HepG2 (cell line): ENCODE data around the gene XPNPEP1. TPM values are rescaled to one million over a fixed set of nuclear protein-coding genes. Genes with fewer than 3 reads are reported as not detected.
A peak's percentile ranks its signal among the peaks of the same experiment; 100 is the strongest.

Experiments used
- ATAC-seq: fragments of 200-7000 bp; cut with Tn5 transposase; 3 replicates; pipeline ENCODE4 v1.9.1; 2020; ENCODE audit warnings: mild to moderate bottlenecking, moderate library complexity
- BruUV-seq: library from RNA; stranded (reverse); fragments of 400-500 nt; replicated peaks from 2 replicates; lab custom pipeline; 2021; lab: Mats Ljungman, UMichigan
- CTCF ChIA-PET: fragments of 300-600 bp; formaldehyde crosslinking; extraction: SDS; loops from one replicate; lab custom pipeline; 2021; ENCODE audit warnings: low total read pairs, inconsistent platforms, low intra/inter-chr PET ratio; lab: Yijun Ruan, JAX
- POLR2A ChIA-PET: fragments of 350-600 bp; sonication (Branson Sonifier 250); formaldehyde crosslinking; loops from one replicate; lab custom pipeline; 2020; ENCODE audit warnings: antibody characterized with exemption, inconsistent platforms; lab: Yijun Ruan, JAX
- DNase-seq: peaks from one replicate; pipeline ENCODE4 v3.0.0-alpha.2; 2015; ENCODE audit warnings: low spot score
- FAIRE-seq: peaks from 3 replicates; lab custom pipeline; 2011; peaks lifted over from hg19 to GRCh38; lab: Jason Lieb, UNC
- H2AFZ ChIP-seq: one replicate; pipeline ENCODE4 v1.6.1; 2011; ENCODE audit warnings: low read length, inconsistent platforms
- H3K27ac ChIP-seq: fragments of 300-600 bp; 3 replicates; pipeline ENCODE4 v1.8.0; 2011; ENCODE audit warnings: mixed run types, mild to moderate bottlenecking, mixed read lengths, low read length, inconsistent platforms; ENCODE audit not compliant: insufficient read depth; ENCODE audit errors: extremely low read length
- H3K27me3 ChIP-seq, 2 experiments: fragments of 200-600 bp in 1 of 2; 2 replicates in 1 of 2; 3 replicates in 1 of 2; pipeline versions ENCODE4 v1.6.0 to v1.8.0; 2011; ENCODE audit warnings: low read length in 2 of 2, mild to moderate bottlenecking in 2 of 2, moderate library complexity in 2 of 2, inconsistent platforms in 1 of 2; ENCODE audit not compliant: insufficient read depth in 2 of 2, control insufficient read depth in 1 of 2
- H3K36me3 ChIP-seq, 2 experiments: fragments of 200-600 bp in 1 of 2; replicated peaks in 1 of 2; 2 replicates in 1 of 2; 3 replicates in 1 of 2; pipeline versions ENCODE4 v1.5.1 to v1.8.0; 2011; ENCODE audit warnings: low read length in 2 of 2, inconsistent platforms in 1 of 2; ENCODE audit not compliant: insufficient read depth in 2 of 2, control insufficient read depth in 1 of 2
- H3K4me1 ChIP-seq: 2 replicates; pipeline ENCODE4 v1.5.1; 2012; ENCODE audit warnings: low read length, inconsistent platforms; ENCODE audit not compliant: insufficient read depth
- H3K4me2 ChIP-seq: 2 replicates; pipeline ENCODE4 v1.6.0; 2011; ENCODE audit warnings: low read depth, low read length, inconsistent platforms
- H3K4me3 ChIP-seq, 3 experiments: fragments of 200-600 bp in 1 of 3; sonication (generic), shearing (Covaris generic) in 1 of 3; replicated peaks in 1 of 3; 2 replicates each; pipeline ENCODE4 v1.5.1; 2011 to 2016; ENCODE audit warnings: low read length in 3 of 3, inconsistent platforms in 2 of 3, low read depth in 2 of 3, mild to moderate bottlenecking in 2 of 3, control low read depth in 1 of 3, mixed read lengths in 1 of 3; ENCODE audit not compliant: insufficient read depth in 1 of 3
- H3K79me2 ChIP-seq: one replicate; pipeline ENCODE4 v1.6.1; 2011; ENCODE audit warnings: low read length, inconsistent platforms; ENCODE audit not compliant: insufficient read depth
- H3K9ac ChIP-seq: 2 replicates; pipeline ENCODE4 v1.6.0; 2011; ENCODE audit warnings: mild to moderate bottlenecking, low read depth, low read length, inconsistent platforms; ENCODE audit not compliant: insufficient read depth
- H3K9me3 ChIP-seq: 2 replicates; pipeline ENCODE4 v1.5.1; 2012; ENCODE audit warnings: mild to moderate bottlenecking, low read length
- H4K20me1 ChIP-seq: 2 replicates; pipeline ENCODE4 v1.6.0; 2011; ENCODE audit warnings: inconsistent platforms, mild to moderate bottlenecking, low read length, moderate library complexity; ENCODE audit not compliant: insufficient read depth
- CBX2 ChIP-seq, 2 experiments: fragments of 200-600 bp in 1 of 2; sonication (generic); formaldehyde crosslinking in 1 of 2; IDR thresholded peaks; 2 replicates each; pipeline versions ENCODE4 v1.7.0 to v1.8.1; 2018 to 2022; ENCODE audit warnings: low read depth in 2 of 2, low read length in 1 of 2, mild to moderate bottlenecking in 1 of 2, missing genetic modification reagents in 1 of 2
- POLR2G ChIP-seq: fragments of 200-400 bp; formaldehyde crosslinking; IDR thresholded peaks from 2 replicates; pipeline ENCODE4 v1.6.1; 2018; ENCODE audit warnings: mild to moderate bottlenecking, low read depth, low read length, moderate library complexity
- TBX2 ChIP-seq: sonication (generic); formaldehyde crosslinking; IDR thresholded peaks from 2 replicates; pipeline ENCODE4 v1.5.0; 2020; ENCODE audit warnings: missing genetic modification reagents, mild to moderate bottlenecking, borderline replicate concordance
- ZMYM2 ChIP-seq: sonication (generic); formaldehyde crosslinking; IDR thresholded peaks from 2 replicates; pipeline ENCODE4 v1.8.0; 2022; ENCODE audit warnings: mild to moderate bottlenecking, missing genetic modification reagents
- ZNF430 ChIP-seq: sonication (generic); formaldehyde crosslinking; IDR thresholded peaks from 2 replicates; pipeline ENCODE4 v1.9.0; 2021; ENCODE audit warnings: mild to moderate bottlenecking, missing genetic modification reagents
- ZNF441 ChIP-seq: sonication (generic); formaldehyde crosslinking; IDR thresholded peaks from 2 replicates; pipeline ENCODE4 v1.7.0; 2021; ENCODE audit warnings: missing genetic modification reagents, borderline replicate concordance
- ZNF556 ChIP-seq: sonication (generic); formaldehyde crosslinking; IDR thresholded peaks from 2 replicates; pipeline ENCODE4 v1.4.0; 2020; ENCODE audit warnings: mild to moderate bottlenecking, missing genetic modification reagents, borderline replicate concordance
- ZNF766 ChIP-seq: sonication (generic); formaldehyde crosslinking; IDR thresholded peaks from 2 replicates; pipeline ENCODE4 v1.5.0; 2020; ENCODE audit warnings: missing genetic modification reagents, borderline replicate concordance
- WGBS: methylation state at CpG from one replicate; pipeline ENCODE4 v1.1.6; 2017; ENCODE audit warnings: low lambda C conversion rate; 5-methylcytosine and 5-hydroxymethylcytosine counted together
- in situ Hi-C: cut with HindIII; loops from 2 replicates; pipeline ENCODE4 v1.10.0; 2017; ENCODE audit warnings: low pct_unique_long_range_greater_than_20kb; ENCODE audit not compliant: extremely low pct_ligation_motif_present
- intact Hi-C: fragments of 100-400 bp; cut with micrococcal nuclease; formaldehyde crosslinking; loops from one replicate; pipeline ENCODE4 v1.10.0; 2022; ENCODE audit not compliant: unreplicated experiment
- polyA plus RNA-seq, 8 experiments: library from polyadenylated mRNA; depleted of rRNA in 3 of 8; stranded (reverse) in 7 of 8; unstranded in 1 of 8; fragments of >200 nt; fragmentation: Illumina TruSeq in 4 of 8; extraction: Trizol in 4 of 8; gene quantifications; 2 replicates each; pipeline versions ENCODE4 v1.2.1 to v1.2.3, GENCODE V29; 2011 to 2016; ENCODE audit warnings: low read depth in 4 of 8, missing spikeins in 1 of 8, mixed read lengths in 1 of 8; ENCODE audit not compliant: insufficient read depth in 1 of 8
- total RNA-seq, 5 experiments: library from RNA; depleted of rRNA; stranded (reverse); fragments of >200 nt; fragmentation: Illumina TruSeq; extraction: Trizol; gene quantifications; 2 replicates each; pipeline ENCODE4 v1.2.3, GENCODE V29; 2016; ENCODE audit warnings: low read depth in 1 of 5
- TF ChIP-seq, protein P1 (sequence below), 2 experiments: sonication (generic) in 1 of 2; formaldehyde crosslinking in 1 of 2; IDR thresholded peaks; 2 replicates each; pipeline versions ENCODE4 v1.4.0 to v1.6.1; 2018 to 2020; ENCODE audit warnings: missing genetic modification reagents in 2 of 2, borderline replicate concordance in 1 of 2, low read depth in 1 of 2, mild to moderate bottlenecking in 1 of 2, missing biosample characterization in 1 of 2
- TF ChIP-seq, protein P2 (sequence below): IDR thresholded peaks from 2 replicates; pipeline ENCODE4 v1.6.1; 2012; ENCODE audit warnings: inconsistent platforms

The XPNPEP1 gene
- total and polyA plus RNA-seq, 2 of the 13 experiments (the other 11 are each of a cell fraction or from before 2014, with no cell fraction given), result 30.3 to 55.5 TPM

DNA sequence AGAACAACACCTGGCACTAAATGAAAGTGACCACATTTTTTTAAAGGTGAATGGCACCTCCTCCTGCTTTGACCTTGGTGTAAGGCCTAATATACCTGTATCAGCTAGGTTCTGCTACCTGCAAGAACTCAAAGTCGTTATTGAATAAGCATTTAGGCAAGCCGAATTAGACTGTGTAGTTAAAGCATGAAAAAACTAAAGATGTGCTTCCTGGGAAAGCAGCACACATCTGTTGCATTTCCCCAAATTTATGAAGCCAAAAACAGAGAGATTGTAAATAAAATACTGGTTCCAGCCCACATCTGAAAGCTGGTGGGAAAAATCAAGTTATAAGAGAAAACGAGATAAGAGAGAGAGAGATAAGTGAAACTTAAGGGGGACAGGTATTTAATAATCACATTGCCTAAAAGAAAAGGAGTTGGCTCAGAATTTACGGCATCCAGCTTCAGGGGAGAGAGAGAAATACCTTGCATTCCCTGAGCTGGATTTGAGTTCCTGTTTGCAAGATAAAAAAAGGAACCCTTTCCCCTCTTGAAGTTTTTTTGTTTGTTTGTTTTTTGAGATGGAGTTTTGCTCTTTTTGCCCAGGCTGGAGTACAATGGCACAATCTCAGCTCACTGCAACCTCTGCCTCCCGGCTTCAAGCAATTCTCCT lies 1.8 kb upstream of the XPNPEP1 start:
- intact Hi-C loops, result no loop called here
- ChIA-PET POLR2A (no interaction called here), CTCF (no interaction called here)
- no peaks in the 10 kb centered on the region for H3K9me3 ChIP-seq
- H3K4me3 ChIP-seq, result no peak overlapping the region
- BruUV-seq, result no TSS peak
- no peak for DNase-seq
- H3K4me2 ChIP-seq, result no peak overlapping the region; the same call in 1 of the 2 replicates
- no peaks in the 10 kb centered on the region for H3K36me3 ChIP-seq
- no peak overlapping the region for H3K9ac ChIP-seq
- no peaks in the 10 kb centered on the region for H4K20me1 ChIP-seq
- no peak overlapping the region for H2AFZ ChIP-seq
- peaks cover 45% of the 10 kb centered on the region for H3K4me1 ChIP-seq
- H3K27ac ChIP-seq, result no peak overlapping the region
- WGBS, result 3% methylated on average over 5 of the region's 5 CpGs
- in situ Hi-C loops, result no loop called here
- TF ChIP-seq CBX2 (IDR thresholded peaks at IDR 0.05; ENCODE audit: low read depth, low read length), result 0 out of 2 replicates have a peak, but pooled peaks have one; percentile 52
- TF ChIP-seq CBX2 (CRISPR knock-in tag; IDR thresholded peaks at IDR 0.05; ENCODE audit: low read depth), result no peak
- no peak for TF ChIP-seq ZNF441 (CRISPR knock-in tag)
- ATAC-seq, result no peak
- FAIRE-seq, result no peak
- H3K79me2 ChIP-seq, result peaks cover 5% of the 10 kb centered on the region
- H3K27me3 ChIP-seq, result peaks cover 1 to 27% of the 10 kb centered on the region in 2 experiments; a peak in 3 of 5 replicates

DNA sequence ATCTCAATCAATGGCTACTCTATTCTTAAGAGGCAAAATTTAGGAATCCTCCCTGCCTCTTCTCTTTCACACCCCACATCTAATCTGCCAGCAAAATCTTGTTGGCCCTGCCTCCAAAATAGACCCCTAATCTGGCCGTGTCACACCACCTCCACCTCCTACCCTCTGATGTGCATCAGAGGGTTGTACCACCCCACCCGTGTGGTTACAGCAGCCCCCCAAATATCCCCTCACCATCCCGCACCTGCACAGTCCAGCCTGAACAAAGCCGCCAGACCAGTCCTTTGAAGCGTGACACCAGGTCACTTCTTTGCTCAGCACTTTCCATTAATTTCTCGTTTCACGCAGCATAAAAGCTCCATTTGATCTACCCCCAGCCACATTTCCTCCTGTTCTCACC lies 776 bp upstream of the XPNPEP1 start:
- 8% methylated on average over 7 of the region's 7 CpGs for WGBS
- no peaks in the 10 kb centered on the region for H3K9me3 ChIP-seq
- intact Hi-C loops, result no loop called here
- no peak for DNase-seq
- H3K4me1 ChIP-seq, result peaks cover 45% of the 10 kb centered on the region
- H4K20me1 ChIP-seq, result no peaks in the 10 kb centered on the region
- H3K27ac ChIP-seq, result no peak overlapping the region
- no peak for FAIRE-seq
- peak overlapping the region; percentile 83 for H2AFZ ChIP-seq
- peak overlapping the region; percentile 75 for H3K9ac ChIP-seq
- ChIA-PET CTCF (no interaction called here), POLR2A (interaction anchor here (2.0 kb wide), 1 partner anchor 83 kb away, joined by 7 read pairs; the partner anchor contains the start of gene ADD3)
- no TSS peak for BruUV-seq
- H3K27me3 ChIP-seq, result peaks cover 1 to 27% of the 10 kb centered on the region in 2 experiments; a peak in 3 of 5 replicates
- peak overlapping the region; percentile 80 to 96 (median 92) for H3K4me3 ChIP-seq
- ATAC-seq, result peak; percentile 44
- peaks cover 7% of the 10 kb centered on the region for H3K79me2 ChIP-seq
- peak overlapping the region; percentile 97 for H3K4me2 ChIP-seq
- no peaks in the 10 kb centered on the region for H3K36me3 ChIP-seq
- in situ Hi-C loops, result no loop called here
- TF ChIP-seq ZNF430, result 0 out of 2 replicates have a peak, but pooled peaks have one; percentile 62
- no peak for TF ChIP-seq ZNF556
- TF ChIP-seq ZNF766 (CRISPR knock-in tag), result no peak
- TF ChIP-seq ZMYM2, result 0 out of 2 replicates have a peak, but pooled peaks have one; percentile 21
- TF ChIP-seq, protein P1, sequence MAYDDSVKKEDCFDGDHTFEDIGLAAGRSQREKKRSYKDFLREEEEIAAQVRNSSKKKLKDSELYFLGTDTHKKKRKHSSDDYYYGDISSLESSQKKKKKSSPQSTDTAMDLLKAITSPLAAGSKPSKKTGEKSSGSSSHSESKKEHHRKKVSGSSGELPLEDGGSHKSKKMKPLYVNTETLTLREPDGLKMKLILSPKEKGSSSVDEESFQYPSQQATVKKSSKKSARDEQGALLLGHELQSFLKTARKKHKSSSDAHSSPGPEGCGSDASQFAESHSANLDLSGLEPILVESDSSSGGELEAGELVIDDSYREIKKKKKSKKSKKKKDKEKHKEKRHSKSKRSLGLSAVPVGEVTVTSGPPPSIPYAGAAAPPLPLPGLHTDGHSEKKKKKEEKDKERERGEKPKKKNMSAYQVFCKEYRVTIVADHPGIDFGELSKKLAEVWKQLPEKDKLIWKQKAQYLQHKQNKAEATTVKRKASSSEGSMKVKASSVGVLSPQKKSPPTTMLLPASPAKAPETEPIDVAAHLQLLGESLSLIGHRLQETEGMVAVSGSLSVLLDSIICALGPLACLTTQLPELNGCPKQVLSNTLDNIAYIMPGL (CRISPR knock-in tag; IDR thresholded peaks at IDR 0.05; ENCODE audit: borderline replicate concordance in 1 of 2, low read depth in 1 of 2), result 0 out of 4 replicates have a peak, but pooled peaks of 1 of the 2 experiments have one; percentile 18
- peak; percentile 49 for TF ChIP-seq TBX2 (CRISPR knock-in tag)
- no peak for TF ChIP-seq POLR2G
- TF ChIP-seq, protein P2, sequence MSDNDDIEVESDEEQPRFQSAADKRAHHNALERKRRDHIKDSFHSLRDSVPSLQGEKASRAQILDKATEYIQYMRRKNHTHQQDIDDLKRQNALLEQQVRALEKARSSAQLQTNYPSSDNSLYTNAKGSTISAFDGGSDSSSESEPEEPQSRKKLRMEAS, result no peak
